GM21360 (cell line): Measurements from ENCODE around the gene UCN.
"Not testable (repeated sequence)": the region's sequence is repeated elsewhere in the genome, so short reads cannot be mapped to it uniquely, and the experiment has no call there.

Experiments used
- ATAC-seq: cut with Tn5 transposase; IDR thresholded peaks from one replicate; pipeline ENCODE4 v1.9.1; 2021; ENCODE audit warnings: mild to moderate bottlenecking, moderate library complexity; ENCODE audit not compliant: unreplicated experiment

UCN gene

GRCh38 chr2:27285481-27285880 is 22.8 kb downstream of the UCN start:
- no peak for ATAC-seq

GRCh38 chr2:27284996-27285395 is 23.2 kb downstream of the UCN start:
- ATAC-seq: no peak

- ATAC-seq: no peak
Observed at GRCh38 chr2:27282892-27283291, 25.4 kb downstream of the UCN start.

GRCh38 chr2:27281855-27282559 is 26.2 kb downstream of the UCN start, which contains the start of gene TRIM54:
TSS of gene TRIM54 (plus strand) at chr2:27282429. CDS start at chr2:27282732, 303 bp downstream.
- no peak for ATAC-seq

GRCh38 chr2:27281442-27281841 is 26.8 kb downstream of the UCN start:
- no peak for ATAC-seq

- no peak for ATAC-seq
Observed at GRCh38 chr2:27280826-27281225, 27.4 kb downstream of the UCN start.

- ATAC-seq: no peak
Observed at GRCh38 chr2:27278010-27278409, 30.2 kb downstream of the UCN start.

- ATAC-seq: no peak
Observed at GRCh38 chr2:27275211-27276150, 32.8 kb downstream of the UCN start, which contains the start of gene DNAJC5G. TSS of gene DNAJC5G (plus strand) at chr2:27275433. CDS start at chr2:27276729, 1,296 bp downstream.

- not testable (repeated sequence) for ATAC-seq
Observed at GRCh38 chr2:27272537-27273522, 35.4 kb downstream of the UCN start.

- ATAC-seq: no peak
Observed at GRCh38 chr2:27271631-27272340, 36.5 kb downstream of the UCN start.

- ATAC-seq: no peak
Observed at GRCh38 chr2:27270670-27271069, 37.6 kb downstream of the UCN start.

GRCh38 chr2:27270131-27270530 is 38.1 kb downstream of the UCN start:
- no peak for ATAC-seq

GRCh38 chr2:27268296-27268695 is 39.9 kb downstream of the UCN start:
- ATAC-seq: not testable (repeated sequence)

GRCh38 chr2:27265536-27265870 is 42.7 kb downstream of the UCN start:
- ATAC-seq: no peak

- ATAC-seq: no peak
Observed at GRCh38 chr2:27264753-27265535, 43.3 kb downstream of the UCN start.

GRCh38 chr2:27264253-27264752 is 43.9 kb downstream of the UCN start:
- no peak for ATAC-seq

- no peak for ATAC-seq
Observed at GRCh38 chr2:27263287-27264252, 44.7 kb downstream of the UCN start.
